Measurements from ENCODE around the gene TXNDC12.

TXNDC12 gene

GRCh38 chr1:52002038-52002917 is 52.7 kb downstream of the TXNDC12 start:
- peak in 1 of 2 donors; percentile 2 for DNase-seq (ENCODE audit: low read depth in 2 of 2, low spot score in 1 of 2)

- DNase-seq (ENCODE audit: low read depth in 2 of 2, low spot score in 1 of 2), result no peak
Observed at GRCh38 chr1:51998701-51999100, 56.3 kb downstream of the TXNDC12 start.

GRCh38 chr1:51997974-51998382 is 57.0 kb downstream of the TXNDC12 start:
- no peak for DNase-seq (ENCODE audit: low read depth in 2 of 2, low spot score in 1 of 2)

- peak; percentile 73 to 75 for DNase-seq (ENCODE audit: low read depth in 2 of 2, low spot score in 1 of 2)
Observed at GRCh38 chr1:51990478-51990965, 64.5 kb downstream of the TXNDC12 start, which contains the start of gene RAB3B. Gene RAB3B (minus strand): TSS chr1:51990700. CDS start chr1:51977117, 13,583 bp downstream.

GRCh38 chr1:51989582-51990477 is 65.2 kb downstream of the TXNDC12 start:
- DNase-seq (ENCODE audit: low read depth in 2 of 2, low spot score in 1 of 2), result no peak

- DNase-seq (ENCODE audit: low read depth in 2 of 2, low spot score in 1 of 2), result no peak
Observed at GRCh38 chr1:51988254-51988653, 66.7 kb downstream of the TXNDC12 start.

GRCh38 chr1:51986718-51987117 is 68.3 kb downstream of the TXNDC12 start:
- DNase-seq (ENCODE audit: low read depth in 2 of 2, low spot score in 1 of 2), result no peak

- DNase-seq (ENCODE audit: low read depth in 2 of 2, low spot score in 1 of 2), result no peak
Observed at GRCh38 chr1:51982161-51982560, 72.8 kb downstream of the TXNDC12 start.

- DNase-seq (ENCODE audit: low read depth in 2 of 2, low spot score in 1 of 2), result no peak
Observed at GRCh38 chr1:51981555-51981954, 73.4 kb downstream of the TXNDC12 start.

GRCh38 chr1:51978099-51978498 is 76.9 kb downstream of the TXNDC12 start:
- no peak for DNase-seq (ENCODE audit: low read depth in 2 of 2, low spot score in 1 of 2)

GRCh38 chr1:51976846-51977602 is 78.0 kb downstream of the TXNDC12 start:
- no peak for DNase-seq (ENCODE audit: low read depth in 2 of 2, low spot score in 1 of 2)

- DNase-seq (ENCODE audit: low read depth in 2 of 2, low spot score in 1 of 2), result no peak
Observed at GRCh38 chr1:51973587-51974474, 81.2 kb downstream of the TXNDC12 start.
